H1 (cell line): ENCODE results near the gene ETNPPL. TPM values are rescaled to one million over a fixed set of nuclear protein-coding genes. Genes with fewer than 3 reads are reported as not detected.

Experiments used
- CTCF ChIA-PET: fragments of 300-600 bp; sonication (Branson Sonifier 250); formaldehyde crosslinking; loops from one replicate; lab custom pipeline; 2021; ENCODE audit not compliant: partially characterized antibody; lab: Charles Lee
- POLR2A ChIA-PET: fragments of 300-600 bp; sonication (Branson Sonifier 250); formaldehyde crosslinking; loops from one replicate; lab custom pipeline; 2021; ENCODE audit warnings: inconsistent platforms; ENCODE audit not compliant: partially characterized antibody; lab: Charles Lee
- DNase-seq, 2 experiments: peaks; one replicate each; pipeline versions ENCODE4 v3.0.0 to v3.0.0-alpha.2; 2010 to 2022; ENCODE audit warnings: low spot score in 2 of 2, low read depth in 1 of 2, mixed read lengths in 1 of 2
- FAIRE-seq: peaks from 2 replicates; lab custom pipeline; 2011; peaks lifted over from hg19 to GRCh38; lab: Jason Lieb, UNC
- H2AFZ ChIP-seq: 2 replicates; pipeline ENCODE4 v1.8.1; 2012; ENCODE audit warnings: low read length, inconsistent platforms
- H2AK5ac ChIP-seq: 2 replicates; pipeline ENCODE4 v1.6.1; 2013; ENCODE audit warnings: low read depth, low read length
- H2BK120ac ChIP-seq: replicated peaks from 2 replicates; pipeline ENCODE3; 2013; ENCODE audit warnings: low read depth, low read length, inconsistent platforms
- H2BK12ac ChIP-seq: 2 replicates; pipeline ENCODE4 v1.6.1; 2013; ENCODE audit warnings: low read depth, low read length
- H2BK15ac ChIP-seq: 2 replicates; pipeline ENCODE4 v1.6.1; 2013; ENCODE audit warnings: low read length
- H2BK20ac ChIP-seq: 2 replicates; pipeline ENCODE4 v1.6.1; 2013; ENCODE audit warnings: low read length
- H2BK5ac ChIP-seq: 2 replicates; pipeline ENCODE4 v1.6.1; 2013; ENCODE audit warnings: low read depth, low read length
- H3K14ac ChIP-seq: 2 replicates; pipeline ENCODE4 v1.6.1; 2013; ENCODE audit warnings: inconsistent platforms; ENCODE audit not compliant: insufficient read length
- H3K18ac ChIP-seq: 2 replicates; pipeline ENCODE4 v1.6.1; 2013; ENCODE audit warnings: low read length; ENCODE audit errors: extremely low read depth
- H3K23ac ChIP-seq: 2 replicates; pipeline ENCODE4 v1.6.1; 2013; ENCODE audit warnings: inconsistent platforms; ENCODE audit not compliant: insufficient read length
- H3K23me2 ChIP-seq: 2 replicates; pipeline ENCODE4 v1.6.1; 2013; ENCODE audit warnings: low read depth, low read length
- H3K27ac ChIP-seq: 2 replicates; pipeline ENCODE4 v1.6.1; 2011; ENCODE audit warnings: low read depth, low read length, inconsistent platforms
- H3K27me3 ChIP-seq, 4 experiments: replicated peaks in 1 of 4; 1 replicate in 1 of 4; 2 replicates in 3 of 4; pipeline versions ENCODE4 v1.6.1 to v1.8.1; 2011 to 2013; ENCODE audit warnings: low read length in 3 of 4, mild to moderate bottlenecking in 3 of 4, inconsistent platforms in 2 of 4, mixed read lengths in 2 of 4, moderate library complexity in 1 of 4; ENCODE audit not compliant: control insufficient read depth in 3 of 4, insufficient read depth in 3 of 4; ENCODE audit errors: extremely low read depth in 1 of 4
- H3K36me3 ChIP-seq, 4 experiments: 2 replicates each; pipeline versions ENCODE4 v1.6.1 to v1.8.1; 2011 to 2013; ENCODE audit warnings: mild to moderate bottlenecking in 4 of 4, low read length in 3 of 4, moderate library complexity in 2 of 4, control low read depth in 1 of 4, inconsistent platforms in 1 of 4; ENCODE audit not compliant: insufficient read depth in 4 of 4, control insufficient read depth in 2 of 4
- H3K4ac ChIP-seq: replicated peaks from 2 replicates; pipeline ENCODE3; 2013; ENCODE audit warnings: low read length, low read depth, mixed read lengths, inconsistent platforms; ENCODE audit not compliant: insufficient read length
- H3K4me1 ChIP-seq, 4 experiments: replicated peaks in 1 of 4; 1 replicate in 1 of 4; 2 replicates in 3 of 4; pipeline versions ENCODE4 v1.6.1 to v1.8.1; 2011 to 2013; ENCODE audit warnings: low read length in 3 of 4, inconsistent platforms in 2 of 4, mixed read lengths in 1 of 4; ENCODE audit not compliant: insufficient read depth in 4 of 4, control insufficient read depth in 3 of 4
- H3K4me2 ChIP-seq, 2 experiments: 2 replicates each; pipeline versions ENCODE4 v1.6.1 to v1.8.1; 2011 to 2013; ENCODE audit warnings: low read depth in 2 of 2, low read length in 2 of 2, control low read depth in 1 of 2, inconsistent platforms in 1 of 2, mild to moderate bottlenecking in 1 of 2; ENCODE audit not compliant: insufficient read depth in 1 of 2
- H3K4me3 ChIP-seq, 4 experiments: fragments of 200-600, 300-600 bp in 1 of 4; sonication (generic), shearing (Covaris generic), sonication (Bioruptor Twin) in 1 of 4; 2 replicates each; pipeline versions ENCODE4 v1.5.1 to v1.8.1; 2011 to 2016; ENCODE audit warnings: low read length in 4 of 4, low read depth in 3 of 4, control low read depth in 2 of 4, inconsistent platforms in 2 of 4, mild to moderate bottlenecking in 2 of 4, mixed read lengths in 1 of 4, moderate library complexity in 1 of 4; ENCODE audit not compliant: insufficient read depth in 2 of 4; ENCODE audit errors: extremely low read depth in 1 of 4
- H3K56ac ChIP-seq: replicated peaks from 2 replicates; pipeline ENCODE3; 2013; ENCODE audit warnings: low read depth, mild to moderate bottlenecking, mixed read lengths, low read length, inconsistent platforms; ENCODE audit not compliant: insufficient read length
- H3K79me1 ChIP-seq: 2 replicates; pipeline ENCODE4 v1.6.1; 2013; ENCODE audit warnings: low read depth, low read length, control low read depth
- H3K79me2 ChIP-seq, 2 experiments: 2 replicates each; pipeline versions ENCODE4 v1.6.1 to v1.8.1; 2012 to 2013; ENCODE audit warnings: low read length in 2 of 2, mild to moderate bottlenecking in 2 of 2, inconsistent platforms in 1 of 2; ENCODE audit not compliant: insufficient read depth in 2 of 2, control insufficient read depth in 1 of 2
- H3K9ac ChIP-seq, 4 experiments: replicated peaks in 1 of 4; 1 replicate in 1 of 4; 2 replicates in 3 of 4; pipeline versions ENCODE4 v1.6.1 to v1.8.1; 2011 to 2013; ENCODE audit warnings: low read depth in 3 of 4, low read length in 3 of 4, control low read depth in 2 of 4, mild to moderate bottlenecking in 2 of 4, moderate library complexity in 2 of 4, inconsistent platforms in 1 of 4; ENCODE audit errors: extremely low read depth in 1 of 4
- H3K9me3 ChIP-seq, 2 experiments: 2 replicates each; pipeline versions ENCODE4 v1.6.1 to v1.8.1; 2012 to 2013; ENCODE audit warnings: mild to moderate bottlenecking in 2 of 2, moderate library complexity in 2 of 2, control low read depth in 1 of 2, inconsistent platforms in 1 of 2, low read depth in 1 of 2, low read length in 1 of 2, mixed read lengths in 1 of 2; ENCODE audit not compliant: insufficient read depth in 2 of 2
- H4K20me1 ChIP-seq, 2 experiments: replicated peaks in 1 of 2; 2 replicates each; pipeline versions ENCODE3 to v1.8.1; 2011 to 2013; ENCODE audit warnings: inconsistent platforms in 2 of 2, low read length in 2 of 2, mild to moderate bottlenecking in 1 of 2; ENCODE audit not compliant: insufficient read depth in 2 of 2, control insufficient read depth in 1 of 2
- H4K5ac ChIP-seq: 2 replicates; pipeline ENCODE4 v1.6.1; 2013; ENCODE audit warnings: low read length, low read depth, mixed read lengths, inconsistent platforms; ENCODE audit not compliant: insufficient read length
- H4K8ac ChIP-seq: 2 replicates; pipeline ENCODE4 v1.8.0; 2013; ENCODE audit warnings: mild to moderate bottlenecking, moderate library complexity, low read length, inconsistent platforms; ENCODE audit not compliant: insufficient read depth; ENCODE audit errors: extremely low read depth
- H4K91ac ChIP-seq: replicated peaks from 2 replicates; pipeline ENCODE3; 2013; ENCODE audit warnings: low read length, mixed read lengths, inconsistent platforms; ENCODE audit not compliant: insufficient read length
- ASH2L ChIP-seq: fragments of 200-600, 300-600 bp; sonication (generic); IDR thresholded peaks from one replicate; pipeline ENCODE4 v1.7.1; 2017; ENCODE audit warnings: low read length
- CBX5 ChIP-seq: fragments of 300-800, 300-1000 bp; sonication (generic); IDR thresholded peaks from 2 replicates; pipeline ENCODE4 v1.7.1; 2016; ENCODE audit warnings: antibody characterized with exemption, low read length, low read depth
- CREB1 ChIP-seq: IDR thresholded peaks from 2 replicates; pipeline ENCODE4 v1.6.1; 2012; ENCODE audit warnings: inconsistent platforms
- HDAC6 ChIP-seq: IDR thresholded peaks from one replicate; pipeline ENCODE4 v1.7.1; 2012; ENCODE audit warnings: low read depth, mild to moderate bottlenecking, inconsistent platforms, low read length, moderate library complexity
- JUN ChIP-seq: IDR thresholded peaks from 2 replicates; pipeline ENCODE4 v1.6.1; 2011; ENCODE audit warnings: low read depth, mild to moderate bottlenecking, improper control_type of control experiment, low read length
- MAFK ChIP-seq: IDR thresholded peaks from 2 replicates; pipeline ENCODE4 v1.6.1; 2012; ENCODE audit warnings: low read depth, mild to moderate bottlenecking, improper control_type of control experiment, low read length
- NANOG ChIP-seq: IDR thresholded peaks from 2 replicates; pipeline ENCODE4 v1.6.1; 2011; ENCODE audit warnings: low read length, low read depth, mild to moderate bottlenecking, inconsistent platforms; ENCODE audit not compliant: insufficient read depth, poor library complexity, severe bottlenecking
- NRF1 ChIP-seq: IDR thresholded peaks from 2 replicates; pipeline ENCODE4 v1.6.1; 2011; ENCODE audit warnings: mild to moderate bottlenecking, low read depth, low read length, improper control_type of control experiment
- RXRA ChIP-seq: IDR thresholded peaks from 2 replicates; pipeline ENCODE4 v1.6.1; 2011; ENCODE audit warnings: low read depth, mild to moderate bottlenecking, low read length, moderate library complexity; ENCODE audit not compliant: insufficient read depth
- SIX5 ChIP-seq: IDR thresholded peaks from 2 replicates; pipeline ENCODE4 v1.6.1; 2011; ENCODE audit warnings: mild to moderate bottlenecking, low read depth, low read length
- SP4 ChIP-seq: IDR thresholded peaks from 2 replicates; pipeline ENCODE4 v1.6.1; 2012; ENCODE audit warnings: low read length, inconsistent platforms
- SRF ChIP-seq: IDR thresholded peaks from 2 replicates; pipeline ENCODE4 v1.6.1; 2011; ENCODE audit warnings: mild to moderate bottlenecking, low read depth, low read length, moderate library complexity
- ZNF274 ChIP-seq: IDR thresholded peaks from 2 replicates; pipeline ENCODE4 v1.7.0; 2012; ENCODE audit warnings: low read length, borderline replicate concordance; ENCODE audit errors: extremely low read depth
- WGBS, 2 experiments: shearing (Covaris generic) in 1 of 2; methylation state at CpG; one replicate each; pipeline versions ENCODE4 v1.1.6 to v1.1.7; 2013 to 2015; ENCODE audit warnings: low lambda C conversion rate in 2 of 2, mixed read lengths in 2 of 2, inconsistent platforms in 1 of 2, low coverage in 1 of 2, missing lambda C conversion rate in 1 of 2; ENCODE audit not compliant: insufficient replicate concordance in 2 of 2, insufficient coverage in 1 of 2, insufficient read length in 1 of 2; ENCODE audit errors: extremely low coverage in 1 of 2, missing lambda C conversion rate in 1 of 2; 5-methylcytosine and 5-hydroxymethylcytosine counted together
- polyA plus RNA-seq, 7 experiments: library from polyadenylated mRNA; depleted of rRNA in 3 of 7; stranded (reverse) in 5 of 7; unstranded in 2 of 7; fragments of >200 nt in 5 of 7; fragments of 200-250 nt in 2 of 7; gene quantifications; 1 replicate in 5 of 7; 2 replicates in 1 of 7; 4 replicates in 1 of 7; pipeline versions ENCODE4 v1.2.1 to v1.2.3, GENCODE V29; 2011 to 2013; ENCODE audit warnings: missing spikeins in 2 of 7, mixed read lengths in 2 of 7
- total RNA-seq: library from RNA; stranded (reverse); fragmentation: NEBNext Ultra II Directional; extraction: Animal tissue kit (Norgen Biotek cat#: 25700); gene quantifications from 2 replicates; pipeline ENCODE4 v1.2.1, GENCODE V29; 2021

Gene ETNPPL
- total and polyA plus RNA-seq, 2 of the 8 experiments (the other 6 are each of a cell fraction or from before 2014, with no cell fraction given): 0.80 to 2.5 TPM

DNA sequence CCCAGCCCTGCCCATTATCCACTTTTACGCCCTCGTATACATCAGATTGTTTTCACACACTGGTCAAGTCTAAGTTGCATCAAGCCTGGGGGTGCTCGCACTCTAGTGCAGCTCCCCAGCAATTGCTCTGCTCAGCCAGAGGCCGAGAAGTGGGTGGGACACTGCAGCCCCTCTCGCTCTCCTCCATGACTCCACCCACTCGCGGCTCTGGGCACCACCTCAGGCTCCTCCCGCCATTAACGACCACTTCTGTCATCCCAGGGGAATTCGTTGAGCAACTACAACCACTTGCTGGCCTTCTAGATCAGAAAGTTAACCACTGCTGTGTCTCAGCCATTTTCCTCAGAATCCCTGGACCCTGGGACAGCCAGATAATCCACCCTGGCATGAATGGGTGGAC lies 53.6 kb downstream of the ETNPPL start:
- no peaks in the 10 kb centered on the region for H3K79me2 ChIP-seq
- no peak overlapping the region for H4K8ac ChIP-seq
- WGBS, 2 experiments: 86% methylated on average over 10 of the region's 10 CpGs; no CpG with 5 or more reads in 1 of the 2 experiments
- H3K36me3 ChIP-seq: no peaks in the 10 kb centered on the region
- H2BK12ac ChIP-seq: no peak overlapping the region
- H3K4me1 ChIP-seq: no peaks in the 10 kb centered on the region
- no peaks in the 10 kb centered on the region for H4K20me1 ChIP-seq
- H3K79me1 ChIP-seq: no peaks in the 10 kb centered on the region
- H2AFZ ChIP-seq: no peak overlapping the region
- no peaks in the 10 kb centered on the region for H3K9me3 ChIP-seq
- ChIA-PET CTCF (no interaction called here), POLR2A (no interaction called here)
- DNase-seq (no peak), FAIRE-seq (no peak)
- H4K5ac ChIP-seq: no peak overlapping the region
- H2BK15ac ChIP-seq: no peak overlapping the region
- H4K91ac ChIP-seq: no peak overlapping the region
- H3K23ac ChIP-seq: no peak overlapping the region
- H3K4me3 ChIP-seq: no peak overlapping the region
- no peak overlapping the region for H3K9ac ChIP-seq
- H2BK120ac ChIP-seq: no peak overlapping the region
- H3K4ac ChIP-seq: no peak overlapping the region
- H2BK20ac ChIP-seq: no peak overlapping the region
- H3K18ac ChIP-seq: no peak overlapping the region
- no peak overlapping the region for H3K4me2 ChIP-seq
- no peak overlapping the region for H3K14ac ChIP-seq
- no peak overlapping the region for H3K27ac ChIP-seq
- TF ChIP-seq RXRA (no peak), HDAC6 (no peak), SRF (no peak), CBX5 (no peak), NRF1 (no peak), ASH2L (no peak), JUN (no peak), MAFK (no peak), ZNF274 (no peak), SIX5 (no peak), CREB1 (no peak), NANOG (no peak), SP4 (no peak)
- H2BK5ac ChIP-seq: no peak overlapping the region
- H2AK5ac ChIP-seq: no peak overlapping the region
- H3K27me3 ChIP-seq: no peaks in the 10 kb centered on the region
- H3K56ac ChIP-seq: no peak overlapping the region
- H3K23me2 ChIP-seq: no peaks in the 10 kb centered on the region
